Measurements from ENCODE around the gene JAK3.
A peak's percentile ranks its signal among the peaks of the same experiment; 100 is the strongest.
"Not testable (repeated sequence)": the region's sequence is repeated elsewhere in the genome, so short reads cannot be mapped to it uniquely, and the experiment has no call there.

Gene JAK3

GRCh38 chr19:17847538-17848366 is at the start of gene JAK3:
TSS of gene JAK3 (minus strand) at chr19:17847982. CDS start at chr19:17844417, 3,565 bp downstream.
- DNase-seq (ENCODE audit: low read depth), result peak; percentile 48

DNA sequence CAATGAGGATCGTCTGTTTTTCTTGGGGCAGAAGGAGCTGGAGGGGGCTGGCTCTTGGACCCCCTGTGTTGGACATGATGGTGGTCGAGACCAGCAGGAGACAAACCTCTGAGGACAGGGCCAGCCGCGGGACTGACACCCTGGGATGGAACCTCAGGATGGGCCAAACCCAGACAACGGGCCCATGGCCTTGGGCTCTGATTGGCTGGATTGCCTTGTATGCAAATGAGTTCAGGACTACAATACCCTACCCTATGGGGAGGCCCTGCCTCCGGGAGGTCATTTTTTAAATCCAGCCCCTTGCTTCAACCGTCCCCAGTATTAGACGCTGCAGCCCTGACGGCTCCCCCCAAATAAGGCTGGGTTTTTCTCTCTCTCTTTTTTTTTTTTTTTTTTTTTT is 46.0 kb upstream of the JAK3 start:
- DNase-seq (ENCODE audit: low read depth), result no peak

GRCh38 chr19:17889609-17890214 is 41.9 kb upstream of the JAK3 start:
- DNase-seq (ENCODE audit: low read depth), result peak; percentile 18

- no peak for DNase-seq (ENCODE audit: low read depth)
Observed at GRCh38 chr19:17888260-17888659, 40.5 kb upstream of the JAK3 start.

GRCh38 chr19:17887221-17887620 is 39.4 kb upstream of the JAK3 start:
- DNase-seq (ENCODE audit: low read depth), result not testable (repeated sequence)

DNA sequence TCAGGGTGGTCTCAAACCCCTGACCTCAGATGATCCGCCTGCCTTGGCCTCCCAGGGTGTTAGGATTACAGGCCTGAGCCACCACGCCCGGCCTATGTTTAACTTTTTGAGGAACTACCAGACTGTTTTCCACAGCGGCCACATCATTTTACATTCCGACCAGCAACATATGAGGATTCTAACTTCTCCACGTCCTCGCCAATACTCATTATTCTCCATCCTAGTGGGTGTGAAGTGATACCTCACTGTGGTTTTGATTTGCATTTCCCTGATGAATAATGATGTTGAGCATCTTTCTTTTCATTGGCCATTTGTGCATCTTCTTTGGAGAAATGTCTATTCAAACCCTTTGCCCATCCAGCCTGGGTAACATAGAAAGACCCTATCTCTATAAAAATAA is 38.7 kb upstream of the JAK3 start:
- no peak for DNase-seq (ENCODE audit: low read depth)

GRCh38 chr19:17883627-17884410 is 36.0 kb upstream of the JAK3 start:
- no peak for DNase-seq (ENCODE audit: low read depth)

DNA sequence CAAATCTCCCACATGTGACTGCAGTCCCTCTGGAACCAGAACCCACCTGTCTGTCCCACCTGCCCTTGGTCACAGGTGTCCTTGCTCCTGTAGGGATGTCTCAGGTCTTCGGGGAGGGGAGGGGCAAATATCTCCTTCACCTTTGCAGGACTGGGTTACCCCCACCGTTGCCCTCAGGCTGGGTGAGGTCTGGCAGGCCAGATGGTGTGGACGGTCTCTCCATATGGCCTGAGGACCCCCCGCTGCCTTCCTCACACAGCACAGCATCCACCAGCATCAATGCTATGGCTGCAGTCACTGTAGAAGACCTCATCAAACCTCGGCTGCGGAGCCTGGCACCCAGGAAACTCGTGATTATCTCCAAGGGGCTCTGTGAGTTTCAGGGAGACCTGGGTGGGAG is 33.9 kb upstream of the JAK3 start:
- DNase-seq (ENCODE audit: low read depth), result no peak

DNA sequence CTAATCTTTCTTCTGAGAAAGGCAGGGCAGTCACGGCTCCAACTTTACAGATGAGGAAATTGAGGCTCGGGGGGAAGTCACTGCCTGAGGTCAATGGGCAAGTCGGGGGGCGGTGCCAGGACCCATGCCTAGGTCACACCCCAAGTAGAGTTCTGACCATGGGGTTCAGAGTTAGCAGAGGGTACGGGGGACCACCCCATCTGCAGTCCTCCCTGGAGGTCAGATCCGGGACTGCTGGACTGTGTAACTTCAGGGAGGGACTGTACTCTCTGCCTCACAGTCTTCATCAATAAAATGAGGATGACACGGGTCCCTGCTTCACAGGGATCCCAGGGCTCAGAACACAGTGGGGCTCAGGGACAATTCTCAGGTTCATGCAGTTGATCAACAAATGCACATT is 31.7 kb upstream of the JAK3 start:
- no peak for DNase-seq (ENCODE audit: low read depth)

DNA sequence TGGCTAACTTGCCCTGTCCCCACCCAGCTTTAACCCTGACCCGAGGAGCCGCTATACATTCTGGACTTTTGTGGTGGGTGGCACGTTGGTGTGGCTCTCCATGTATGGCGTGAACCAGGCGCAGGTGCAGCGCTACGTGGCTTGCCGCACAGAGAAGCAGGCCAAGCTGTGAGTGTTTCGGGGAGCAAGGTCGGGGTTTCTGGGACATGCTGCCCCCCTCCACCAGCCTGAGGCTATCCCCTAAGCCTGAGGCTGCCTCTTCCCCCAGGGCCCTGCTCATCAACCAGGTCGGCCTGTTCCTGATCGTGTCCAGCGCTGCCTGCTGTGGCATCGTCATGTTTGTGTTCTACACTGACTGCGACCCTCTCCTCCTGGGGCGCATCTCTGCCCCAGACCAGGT is 29.9 kb upstream of the JAK3 start:
- DNase-seq (ENCODE audit: low read depth), result no peak

- no peak for DNase-seq (ENCODE audit: low read depth)
Observed at GRCh38 chr19:17874758-17875135, 27.0 kb upstream of the JAK3 start.

DNA sequence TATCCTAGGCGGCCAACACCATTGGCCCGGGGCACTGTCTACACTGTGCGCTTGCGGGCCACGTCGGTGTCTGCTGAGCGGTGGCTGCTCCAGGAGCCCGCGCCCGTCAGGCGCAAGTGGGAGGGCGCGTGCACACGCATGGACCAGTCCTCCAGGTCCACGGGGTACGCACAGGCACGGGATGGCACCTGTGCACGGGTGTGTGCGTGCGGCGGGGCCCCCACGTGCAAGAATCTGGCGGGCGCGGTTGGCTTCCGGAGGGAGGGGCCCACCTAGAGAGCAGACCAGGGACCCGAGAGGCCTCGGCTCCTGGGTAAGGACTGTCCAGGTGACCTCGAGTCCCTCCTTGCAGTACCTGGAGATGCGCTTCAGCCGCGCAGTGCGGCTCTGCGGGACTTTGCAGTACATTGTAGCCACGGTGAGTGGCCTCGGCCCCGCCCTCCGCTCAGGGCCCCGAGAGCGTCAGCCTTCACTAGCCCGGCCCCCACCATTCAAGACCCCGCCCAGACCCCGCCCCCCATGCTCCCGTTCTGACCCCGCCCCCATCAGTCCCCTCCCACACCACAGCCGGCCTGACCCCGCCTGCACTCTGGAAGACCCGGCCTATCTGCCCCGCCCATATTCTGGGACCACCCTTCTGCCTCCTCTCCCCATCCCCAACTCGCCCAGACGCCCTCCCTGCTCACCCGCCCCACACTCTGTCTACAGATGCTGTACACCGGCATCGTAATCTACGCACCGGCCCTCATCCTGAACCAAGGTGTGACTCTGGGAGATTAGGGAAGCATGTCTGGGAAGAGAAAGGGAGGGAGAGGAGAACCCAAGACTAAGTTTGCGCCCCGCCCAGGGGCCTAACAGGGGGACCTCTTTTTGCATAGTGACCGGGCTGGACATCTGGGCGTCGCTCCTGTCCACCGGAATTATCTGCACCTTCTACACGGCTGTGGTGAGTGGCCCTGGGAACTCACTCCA is 26.3 kb upstream of the JAK3 start:
- no peak for DNase-seq (ENCODE audit: low read depth)

DNA sequence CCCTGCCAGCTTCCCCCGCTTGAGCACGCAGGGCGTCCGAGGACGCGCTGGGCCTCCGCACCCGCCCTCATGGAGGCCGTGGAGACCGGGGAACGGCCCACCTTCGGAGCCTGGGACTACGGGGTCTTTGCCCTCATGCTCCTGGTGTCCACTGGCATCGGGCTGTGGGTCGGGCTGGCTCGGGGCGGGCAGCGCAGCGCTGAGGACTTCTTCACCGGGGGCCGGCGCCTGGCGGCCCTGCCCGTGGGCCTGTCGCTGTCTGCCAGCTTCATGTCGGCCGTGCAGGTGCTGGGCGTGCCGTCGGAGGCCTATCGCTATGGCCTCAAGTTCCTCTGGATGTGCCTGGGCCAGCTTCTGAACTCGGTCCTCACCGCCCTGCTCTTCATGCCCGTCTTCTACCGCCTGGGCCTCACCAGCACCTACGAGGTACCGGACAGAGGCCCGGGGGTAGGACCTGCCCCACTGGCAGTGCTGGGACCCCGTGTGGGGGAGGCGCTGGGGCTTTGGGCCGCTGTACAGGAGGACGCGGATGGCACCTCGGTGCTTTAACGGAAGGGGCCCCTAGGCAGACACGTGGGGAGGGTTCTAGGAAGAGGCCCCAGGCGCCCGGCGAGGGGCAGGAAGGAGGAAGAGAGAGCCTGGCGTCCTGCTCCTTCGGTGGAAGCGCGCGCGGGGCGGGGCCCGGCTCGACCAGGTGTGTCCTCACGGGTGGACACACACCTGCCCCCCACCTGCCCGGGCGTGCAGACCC is 24.6 kb upstream of the JAK3 start:
- DNase-seq (ENCODE audit: low read depth), result no peak

- no peak for DNase-seq (ENCODE audit: low read depth)
Observed at GRCh38 chr19:17871878-17872250, 24.1 kb upstream of the JAK3 start, which contains the start of gene SLC5A5. TSS of gene SLC5A5 (plus strand) at chr19:17871945. CDS start at chr19:17872320, 375 bp downstream.

- DNase-seq (ENCODE audit: low read depth), result no peak
Observed at GRCh38 chr19:17871032-17871877, 23.5 kb upstream of the JAK3 start.

- no peak for DNase-seq (ENCODE audit: low read depth)
Observed at GRCh38 chr19:17869114-17869608, 21.4 kb upstream of the JAK3 start.

DNA sequence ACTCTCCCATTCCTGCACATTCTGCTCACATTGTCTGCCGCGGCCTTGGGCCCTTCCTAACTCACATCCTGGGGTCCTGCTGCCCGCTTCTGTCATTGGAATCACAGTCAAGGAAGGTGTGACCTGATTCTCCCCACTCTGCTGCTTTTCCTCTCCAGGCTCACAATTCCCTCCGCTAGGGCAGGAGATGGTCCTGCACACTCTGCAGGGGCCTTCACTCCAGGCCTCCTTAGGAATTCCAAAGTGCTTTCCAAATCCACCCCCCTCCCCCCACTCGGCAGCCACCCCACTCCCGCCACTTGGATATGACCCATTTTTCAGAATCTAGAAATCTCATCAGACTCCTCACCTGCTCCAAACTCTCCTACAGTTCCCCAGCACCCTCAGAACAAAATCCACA is 20.9 kb upstream of the JAK3 start:
- DNase-seq (ENCODE audit: low read depth), result no peak

DNA sequence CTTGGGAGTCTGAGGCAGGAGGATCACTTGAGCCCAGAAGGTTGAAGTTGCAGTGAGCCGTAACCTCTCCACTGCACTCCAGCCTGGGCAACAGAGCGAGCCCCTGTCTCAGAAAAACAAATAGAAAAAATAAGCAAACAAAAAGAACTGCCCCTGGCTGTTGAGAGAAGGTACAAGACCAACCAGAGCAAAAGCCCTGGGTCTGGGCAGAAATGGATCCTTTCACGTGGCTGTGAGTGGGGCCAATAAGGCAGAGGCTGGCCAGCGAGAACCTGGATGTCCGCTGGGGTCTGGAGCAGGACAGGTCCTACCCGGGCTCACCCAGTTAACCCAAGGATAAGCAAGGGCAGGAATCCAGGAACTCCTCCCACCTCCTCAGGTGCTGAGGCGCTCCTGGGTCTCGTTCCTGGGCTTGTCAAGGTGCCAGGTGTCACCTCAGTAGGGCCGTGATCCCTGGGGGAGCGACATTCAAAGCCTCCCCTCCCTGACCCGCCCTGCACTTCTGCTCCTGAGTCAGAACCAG is 19.2 kb upstream of the JAK3 start:
- DNase-seq (ENCODE audit: low read depth), result no peak

GRCh38 chr19:17866312-17866963 is 18.7 kb upstream of the JAK3 start:
- DNase-seq (ENCODE audit: low read depth), result no peak
